ENCODE data around the gene CELA1.

DNA sequence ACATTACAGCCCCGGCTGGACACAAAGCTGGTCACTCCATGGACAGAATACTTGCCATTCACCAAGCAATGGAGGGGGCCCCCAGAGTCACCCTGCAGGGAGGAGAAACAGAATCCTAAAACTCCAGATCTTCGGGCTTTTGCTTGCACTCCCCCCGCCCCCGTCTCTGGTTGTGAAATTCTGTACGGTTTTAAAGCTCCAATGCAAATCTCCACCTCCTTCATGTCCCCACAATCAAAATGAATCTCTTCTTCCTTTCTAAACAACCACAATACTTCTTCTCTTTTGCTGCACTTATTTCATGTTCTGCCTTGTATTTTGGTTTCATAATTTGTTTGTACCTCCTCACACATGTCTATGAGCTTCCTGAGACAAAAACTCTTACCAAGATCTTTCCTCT is 16.7 kb downstream of the CELA1 start:
- TF ChIP-seq, protein P1, sequence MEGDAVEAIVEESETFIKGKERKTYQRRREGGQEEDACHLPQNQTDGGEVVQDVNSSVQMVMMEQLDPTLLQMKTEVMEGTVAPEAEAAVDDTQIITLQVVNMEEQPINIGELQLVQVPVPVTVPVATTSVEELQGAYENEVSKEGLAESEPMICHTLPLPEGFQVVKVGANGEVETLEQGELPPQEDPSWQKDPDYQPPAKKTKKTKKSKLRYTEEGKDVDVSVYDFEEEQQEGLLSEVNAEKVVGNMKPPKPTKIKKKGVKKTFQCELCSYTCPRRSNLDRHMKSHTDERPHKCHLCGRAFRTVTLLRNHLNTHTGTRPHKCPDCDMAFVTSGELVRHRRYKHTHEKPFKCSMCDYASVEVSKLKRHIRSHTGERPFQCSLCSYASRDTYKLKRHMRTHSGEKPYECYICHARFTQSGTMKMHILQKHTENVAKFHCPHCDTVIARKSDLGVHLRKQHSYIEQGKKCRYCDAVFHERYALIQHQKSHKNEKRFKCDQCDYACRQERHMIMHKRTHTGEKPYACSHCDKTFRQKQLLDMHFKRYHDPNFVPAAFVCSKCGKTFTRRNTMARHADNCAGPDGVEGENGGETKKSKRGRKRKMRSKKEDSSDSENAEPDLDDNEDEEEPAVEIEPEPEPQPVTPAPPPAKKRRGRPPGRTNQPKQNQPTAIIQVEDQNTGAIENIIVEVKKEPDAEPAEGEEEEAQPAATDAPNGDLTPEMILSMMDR (IDR thresholded peaks at IDR 0.05) = no peak
- TF ChIP-seq POLR2A (IDR thresholded peaks at IDR 0.05) = no peak
- TF ChIP-seq POLR2AphosphoS5 (IDR thresholded peaks at IDR 0.05) = no peak
